ENCODE results near the gene WDR53.

WDR53 gene

GRCh38 chr3:196524527-196524926 is 43.8 kb downstream of the WDR53 start:
- TF ChIP-seq CREB1 (IDR thresholded peaks at IDR 0.05; ENCODE audit: low read depth) (no peak), FOXM1 (IDR thresholded peaks at IDR 0.05; ENCODE audit: borderline replicate concordance, low read depth) (no peak), RAD21 (IDR thresholded peaks at IDR 0.05; ENCODE audit: low read depth) (0 out of 2 replicates have a peak, but pooled peaks have one; percentile 13), YY1 (IDR thresholded peaks at IDR 0.05; ENCODE audit: low read depth) (no peak), EP300 (IDR thresholded peaks at IDR 0.05; ENCODE audit: borderline replicate concordance) (no peak), USF1 (IDR thresholded peaks at IDR 0.05) (no peak), TCF12 (IDR thresholded peaks at IDR 0.05; ENCODE audit: low read depth) (no peak)

- no peak for TF ChIP-seq CREB1 (IDR thresholded peaks at IDR 0.05; ENCODE audit: low read depth)
Measured at GRCh38 chr3:196523841-196524240, 44.5 kb downstream of the WDR53 start.

GRCh38 chr3:196519718-196520082 is 48.7 kb downstream of the WDR53 start:
- TF ChIP-seq EP300 (IDR thresholded peaks at IDR 0.05; ENCODE audit: borderline replicate concordance) (no peak), USF1 (IDR thresholded peaks at IDR 0.05) (peak; percentile 65; the same call in 1 of the 2 replicates), TCF12 (IDR thresholded peaks at IDR 0.05; ENCODE audit: low read depth) (peak; percentile 23; the same call in 1 of the 2 replicates), EGR1 (IDR thresholded peaks at IDR 0.05) (no peak)

GRCh38 chr3:196518966-196519717 is 49.2 kb downstream of the WDR53 start:
- no peak for TF ChIP-seq EP300 (IDR thresholded peaks at IDR 0.05; ENCODE audit: borderline replicate concordance)
- peak; percentile 92 for TF ChIP-seq RAD21 (IDR thresholded peaks at IDR 0.05; ENCODE audit: low read depth)
- TF ChIP-seq EGR1 (IDR thresholded peaks at IDR 0.05), result no peak
- TF ChIP-seq TCF12 (IDR thresholded peaks at IDR 0.05; ENCODE audit: low read depth), result no peak; the same call in 1 of the 2 replicates
- TF ChIP-seq CREB1 (IDR thresholded peaks at IDR 0.05; ENCODE audit: low read depth), result no peak
- no peak for TF ChIP-seq TAF1 (IDR thresholded peaks at IDR 0.05; ENCODE audit: low read depth)
- no peak for TF ChIP-seq ZBTB7A (IDR thresholded peaks at IDR 0.05; ENCODE audit: low read depth)
- TF ChIP-seq MAX (IDR thresholded peaks at IDR 0.05), result peak; percentile 92
- TF ChIP-seq CEBPB (IDR thresholded peaks at IDR 0.05), result no peak
- peak; percentile 53 for TF ChIP-seq USF1 (IDR thresholded peaks at IDR 0.05)
- no peak for TF ChIP-seq NFIC (IDR thresholded peaks at IDR 0.05)
- TF ChIP-seq TEAD4 (IDR thresholded peaks at IDR 0.05), result no peak
- TF ChIP-seq FOXM1 (IDR thresholded peaks at IDR 0.05; ENCODE audit: borderline replicate concordance, low read depth), result no peak
- no peak for TF ChIP-seq YY1 (IDR thresholded peaks at IDR 0.05; ENCODE audit: low read depth)
- no peak for TF ChIP-seq REST (IDR thresholded peaks at IDR 0.05; ENCODE audit: low read depth)

GRCh38 chr3:196517919-196518318 is 50.4 kb downstream of the WDR53 start:
- TF ChIP-seq NFIC (IDR thresholded peaks at IDR 0.05) (peak; percentile 95), MAX (IDR thresholded peaks at IDR 0.05) (peak; percentile 61; the same call in 1 of the 2 replicates), EGR1 (IDR thresholded peaks at IDR 0.05) (no peak), CEBPB (IDR thresholded peaks at IDR 0.05) (peak; percentile 56), USF1 (IDR thresholded peaks at IDR 0.05) (no peak; the same call in 1 of the 2 replicates)

GRCh38 chr3:196517162-196517800 is 51.1 kb downstream of the WDR53 start:
- TF ChIP-seq CREB1 (IDR thresholded peaks at IDR 0.05; ENCODE audit: low read depth), result no peak
- TF ChIP-seq EGR1 (IDR thresholded peaks at IDR 0.05), result no peak
- TF ChIP-seq REST (IDR thresholded peaks at IDR 0.05; ENCODE audit: low read depth), result no peak
- TF ChIP-seq NFIC (IDR thresholded peaks at IDR 0.05), result no peak
- no peak for TF ChIP-seq TAF1 (IDR thresholded peaks at IDR 0.05; ENCODE audit: low read depth)
- no peak for TF ChIP-seq FOXM1 (IDR thresholded peaks at IDR 0.05; ENCODE audit: borderline replicate concordance, low read depth)
- no peak; the same call in 1 of the 2 replicates for TF ChIP-seq YY1 (IDR thresholded peaks at IDR 0.05; ENCODE audit: low read depth)
- TF ChIP-seq ZBTB7A (IDR thresholded peaks at IDR 0.05; ENCODE audit: low read depth), result no peak
- TF ChIP-seq TEAD4 (IDR thresholded peaks at IDR 0.05), result no peak
- TF ChIP-seq MAX (IDR thresholded peaks at IDR 0.05), result no peak
- TF ChIP-seq CEBPB (IDR thresholded peaks at IDR 0.05), result no peak
- TF ChIP-seq RAD21 (IDR thresholded peaks at IDR 0.05; ENCODE audit: low read depth), result no peak; the same call in 1 of the 2 replicates
- no peak for TF ChIP-seq USF1 (IDR thresholded peaks at IDR 0.05)
- no peak for TF ChIP-seq EP300 (IDR thresholded peaks at IDR 0.05; ENCODE audit: borderline replicate concordance)
- TF ChIP-seq TCF12 (IDR thresholded peaks at IDR 0.05; ENCODE audit: low read depth), result no peak; the same call in 1 of the 2 replicates
